NOMO-1 treated with DMSO at 0.1 percent for 48 hours (cell line): ENCODE data around the gene BARX2.

Experiments
- DNase-seq: peaks from one replicate; lab custom pipeline; 2025; ENCODE audit not compliant: unreplicated experiment; lab: John Stamatoyannopoulos, UW

The BARX2 gene

DNA sequence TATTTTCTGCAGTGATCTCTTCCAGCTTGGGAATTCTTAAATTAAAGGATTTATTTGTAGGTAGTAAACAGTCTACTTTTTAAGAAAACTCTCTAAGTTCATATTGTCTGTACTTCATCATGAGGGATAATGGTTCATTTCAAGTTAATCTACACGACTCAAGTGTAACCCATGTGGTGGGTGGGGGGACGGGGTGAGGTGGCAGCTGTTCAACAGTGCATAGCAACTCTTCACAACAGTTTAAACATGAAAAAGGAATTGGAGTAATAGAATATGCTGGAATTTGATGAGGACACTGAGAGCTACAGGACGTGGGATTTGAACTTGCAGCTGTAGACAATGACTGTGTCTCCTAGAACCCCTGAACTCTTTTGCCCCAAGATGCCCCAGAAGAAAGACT, 20.8 kb downstream of the BARX2 start:
- DNase-seq, result no peak

DNA sequence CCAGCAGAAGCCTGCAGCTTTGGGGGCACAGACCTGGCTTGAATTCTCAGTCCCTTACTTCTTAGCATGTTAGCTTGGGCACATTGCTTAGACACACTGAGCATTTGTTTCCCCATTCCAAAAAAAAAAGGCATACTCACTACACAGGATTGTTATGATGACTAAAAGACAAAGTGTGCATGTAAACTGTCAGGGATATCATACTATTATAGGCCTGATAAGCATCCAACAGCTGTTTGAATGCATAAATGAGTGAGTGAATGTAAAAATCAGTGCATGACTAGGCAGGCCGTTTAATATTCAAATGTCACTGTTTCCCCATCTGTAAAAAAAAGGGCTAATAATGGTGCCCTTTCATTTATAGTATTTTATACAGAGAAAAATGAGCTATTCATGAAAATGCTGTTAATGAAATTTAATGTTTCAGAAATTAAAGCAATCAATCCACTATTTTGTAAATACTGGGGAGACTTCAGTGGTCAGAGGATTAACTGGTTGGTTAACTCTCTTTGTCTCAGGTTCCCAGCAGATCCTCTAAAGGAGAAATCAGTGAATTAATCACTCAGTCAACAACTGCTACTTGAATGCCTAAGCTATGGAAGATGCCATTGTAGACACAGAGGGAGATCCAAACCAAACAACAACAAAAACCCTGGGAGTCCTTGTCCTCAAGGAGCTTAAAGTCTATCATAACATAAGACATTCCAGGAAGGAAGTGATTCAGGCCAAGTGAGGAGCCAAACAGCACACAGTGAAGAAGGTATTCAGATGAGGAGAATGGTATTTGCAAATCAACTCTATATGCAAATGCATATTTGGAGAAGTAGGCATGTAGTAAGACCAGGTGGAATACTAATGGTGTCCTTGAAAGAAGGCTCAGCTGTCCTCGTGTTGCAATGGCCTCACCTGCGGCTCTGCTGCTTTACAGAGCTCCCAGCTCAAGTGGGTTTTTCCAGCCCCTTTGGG, 26.8 kb downstream of the BARX2 start:
- no peak for DNase-seq

DNA sequence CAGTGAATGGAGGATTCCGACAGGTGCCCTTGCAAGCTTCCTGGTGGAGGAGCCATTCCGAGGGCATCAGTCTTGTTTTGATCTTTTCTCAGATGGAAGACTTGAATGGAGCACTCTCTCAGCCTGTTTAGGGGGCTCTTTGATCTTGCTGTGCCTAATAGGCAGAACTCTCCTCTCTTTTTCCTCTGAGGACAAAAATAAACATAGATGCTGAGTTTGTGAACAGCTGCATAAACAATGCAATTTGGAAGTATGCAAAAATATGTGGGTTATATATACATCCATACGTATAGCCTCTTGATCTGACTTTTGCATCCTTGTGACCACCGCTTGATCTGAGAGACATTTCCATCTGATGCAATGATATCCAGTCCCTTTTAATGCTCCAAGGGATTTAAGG, 29.1 kb downstream of the BARX2 start:
- no peak for DNase-seq

DNA sequence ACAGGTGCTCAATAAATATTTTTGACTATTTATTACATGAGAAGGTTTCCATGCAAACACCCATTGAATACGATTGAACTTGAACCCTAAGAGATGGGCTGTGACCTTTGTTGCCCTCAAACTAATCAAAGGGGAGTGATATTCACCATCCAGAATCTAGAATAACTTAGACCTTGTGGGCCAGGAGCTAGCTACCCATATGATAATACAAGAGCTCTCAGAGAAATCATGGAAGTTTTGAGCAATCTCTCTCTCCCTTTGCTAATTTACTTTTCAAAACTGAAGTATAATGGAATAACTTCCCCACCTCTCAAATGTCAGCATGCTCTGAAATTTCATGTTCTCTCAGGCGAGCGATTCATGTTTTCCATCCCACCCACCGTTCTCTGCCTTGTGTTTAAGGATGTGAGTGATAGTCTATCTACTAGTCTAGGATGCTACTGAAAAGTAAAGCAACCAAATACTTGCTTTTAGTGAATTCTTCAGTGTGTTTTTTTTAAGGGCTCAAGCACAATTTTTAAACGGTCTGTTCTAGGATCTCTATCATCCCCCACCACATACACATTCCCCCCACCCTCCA, 33.3 kb downstream of the BARX2 start:
- no peak for DNase-seq

DNA sequence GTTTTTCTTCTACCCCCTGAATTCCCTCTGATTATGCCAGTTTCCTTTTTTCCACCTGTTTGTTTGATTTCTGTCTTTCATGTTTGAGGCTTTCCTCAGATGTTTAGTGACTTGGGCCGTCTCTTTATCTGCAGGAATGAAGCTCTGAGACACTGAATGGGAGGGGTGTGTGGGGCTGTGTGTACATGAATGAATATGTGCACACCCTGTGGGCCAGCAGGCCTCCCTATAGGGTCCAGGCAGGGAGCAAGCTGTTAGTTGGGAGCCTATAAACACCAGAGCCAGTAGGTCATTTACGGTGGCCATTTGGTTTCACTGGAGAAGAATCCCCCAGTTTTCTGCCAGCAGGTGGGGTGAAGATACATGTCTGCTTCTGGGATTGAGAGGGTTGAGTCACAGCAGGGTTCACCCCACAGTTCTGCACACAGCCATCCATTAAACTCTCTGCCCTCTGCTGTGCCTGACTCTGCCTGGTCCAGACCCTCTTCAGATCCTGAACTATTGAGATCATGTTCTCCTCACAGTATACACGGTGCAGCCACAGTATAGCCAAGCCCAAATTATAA, 34.8 kb downstream of the BARX2 start:
- no peak for DNase-seq

DNA sequence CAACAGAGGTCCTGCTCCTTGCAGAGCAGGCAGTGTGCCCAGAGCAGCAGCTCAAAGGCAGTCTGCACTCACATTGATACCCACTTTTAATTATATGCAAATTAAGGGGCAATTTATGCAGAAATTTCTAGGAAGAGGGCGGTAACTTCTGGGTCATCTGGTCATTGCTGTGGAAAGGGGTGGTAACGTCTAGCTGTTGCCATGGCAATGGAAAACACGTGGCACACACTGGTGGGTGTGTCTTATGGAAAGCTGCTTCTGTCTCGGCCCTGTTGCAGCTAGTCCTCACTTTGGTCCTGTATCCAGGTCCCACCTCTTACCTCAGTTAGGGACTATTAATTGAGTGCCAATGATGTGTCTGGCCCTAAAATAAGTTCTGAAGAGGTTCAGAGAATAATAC, 36.8 kb downstream of the BARX2 start:
- DNase-seq, result no peak

DNA sequence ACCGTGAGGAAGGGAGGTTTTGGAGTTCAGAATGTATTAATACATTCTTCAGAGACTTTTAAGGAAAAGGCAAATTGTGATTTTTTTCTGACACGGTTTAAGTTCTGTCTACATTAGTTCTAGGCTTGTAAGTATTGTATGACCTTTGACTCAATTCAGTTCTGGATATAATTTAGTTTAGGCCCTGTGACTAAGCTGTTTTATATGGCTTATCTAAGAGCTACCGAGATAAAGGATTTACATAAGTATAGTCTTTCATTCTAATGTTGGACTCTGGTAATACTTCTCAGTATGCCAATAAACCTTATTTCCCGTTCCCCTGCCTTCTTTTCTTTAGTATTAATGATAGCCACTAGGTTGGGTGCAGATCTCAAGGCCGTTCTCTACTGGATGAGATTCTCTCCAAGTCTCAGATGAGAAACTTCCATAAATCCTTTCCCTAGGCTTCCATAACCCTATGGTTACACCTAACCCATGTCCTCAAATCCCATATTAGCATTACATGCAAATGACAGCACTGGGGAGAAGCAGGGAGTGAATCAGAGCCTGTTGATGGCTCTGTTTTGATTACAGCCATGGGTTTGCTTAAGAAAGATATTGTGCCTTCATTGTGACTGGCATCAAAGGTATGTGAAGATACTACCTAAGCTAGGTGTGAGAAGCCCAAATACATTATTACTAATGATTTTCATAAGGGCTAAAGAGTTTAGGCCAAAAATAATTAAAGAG, 38.7 kb downstream of the BARX2 start:
- DNase-seq, result no peak

DNA sequence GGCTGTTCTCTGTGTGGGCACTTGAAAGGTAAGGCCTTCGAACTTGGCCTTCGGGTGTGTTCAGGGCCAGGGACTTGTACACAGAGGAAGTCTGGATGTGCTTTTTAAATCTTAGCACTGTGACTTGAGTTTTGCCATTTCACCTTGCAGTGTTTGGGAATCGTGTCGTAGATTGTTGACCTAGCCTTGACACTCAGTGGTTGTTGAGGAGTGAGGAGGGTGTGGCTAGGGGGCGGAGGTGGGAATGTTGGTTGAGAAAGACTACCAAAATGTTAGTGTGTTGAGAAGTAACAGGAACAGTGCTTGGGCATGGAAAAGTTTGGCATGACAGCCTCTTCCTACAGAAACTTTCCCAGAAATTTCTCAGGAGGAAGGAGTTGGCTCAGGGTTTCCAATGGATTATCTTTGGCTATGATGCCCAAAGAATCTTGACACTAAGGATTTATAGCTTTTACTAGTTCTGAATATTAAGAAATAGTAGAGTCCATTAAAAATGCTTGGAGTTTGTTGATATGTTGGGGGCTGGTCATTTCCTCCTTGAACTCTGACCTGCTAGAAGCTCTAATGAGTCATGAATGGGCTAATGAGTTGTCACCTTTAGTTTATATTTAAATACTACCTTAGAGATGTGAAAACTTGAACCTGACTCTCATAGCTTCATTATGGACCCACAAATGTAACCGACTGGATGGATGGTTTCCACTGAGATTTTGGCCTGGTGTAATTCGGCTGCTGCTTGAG, 40.6 kb downstream of the BARX2 start:
- no peak for DNase-seq

DNA sequence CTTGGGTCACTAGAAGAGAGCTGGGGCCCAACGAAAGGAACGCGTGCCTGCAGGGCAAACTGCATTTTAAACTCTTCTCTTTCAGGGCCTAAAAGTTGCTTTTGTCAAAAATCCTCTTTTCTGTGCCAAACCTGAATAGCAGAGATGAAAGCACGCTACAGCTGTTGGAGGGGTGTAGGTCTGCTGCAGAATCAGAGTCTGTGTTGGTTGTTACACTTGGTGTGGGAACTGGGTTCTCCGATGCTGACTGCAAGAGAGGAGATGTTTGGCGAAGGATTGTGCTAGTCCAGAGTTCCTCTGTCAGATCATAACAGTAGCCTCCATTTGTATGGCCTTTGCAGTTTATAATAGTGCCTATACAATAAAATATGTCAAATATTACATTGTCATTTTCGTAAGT, 41.8 kb downstream of the BARX2 start:
- DNase-seq, result no peak

DNA sequence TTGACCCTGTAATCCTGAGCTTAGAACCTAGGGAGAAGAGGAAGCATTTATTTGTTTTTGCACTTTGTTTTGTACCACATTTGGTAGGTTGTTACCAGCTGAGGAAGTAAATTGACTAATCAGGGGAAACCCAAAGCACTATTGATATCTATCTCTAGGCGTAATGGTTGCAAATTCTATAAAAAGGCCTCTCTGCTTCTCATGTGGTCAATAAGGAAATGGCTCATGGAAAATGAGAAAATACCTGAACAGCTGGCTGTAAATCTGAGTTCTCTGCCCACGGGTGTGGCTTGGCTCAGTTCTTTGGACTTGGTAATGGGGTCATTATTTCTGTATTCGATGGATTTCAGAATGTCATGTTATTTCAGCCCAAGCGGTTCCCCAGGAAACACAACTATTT, 42.4 kb downstream of the BARX2 start:
- no peak for DNase-seq

DNA sequence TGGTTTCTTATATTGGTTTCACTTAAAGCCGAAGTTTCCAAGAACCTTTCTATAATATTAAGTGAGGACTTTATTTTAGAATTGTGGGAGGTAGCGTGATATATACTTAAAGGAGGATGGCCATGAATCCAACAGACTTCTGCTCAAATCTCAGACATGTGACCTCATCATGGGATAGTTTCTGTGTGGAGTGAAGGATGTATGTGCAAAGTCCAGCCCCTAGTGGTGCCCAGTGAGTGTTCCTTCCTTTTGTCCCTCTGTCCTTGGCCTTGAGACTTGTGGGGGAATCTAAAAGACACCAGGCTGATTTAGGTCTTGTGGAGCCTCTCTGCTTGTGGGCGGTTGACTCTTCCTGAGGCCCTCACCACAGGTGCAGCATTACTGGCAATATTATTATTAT, 43.7 kb downstream of the BARX2 start:
- no peak for DNase-seq

DNA sequence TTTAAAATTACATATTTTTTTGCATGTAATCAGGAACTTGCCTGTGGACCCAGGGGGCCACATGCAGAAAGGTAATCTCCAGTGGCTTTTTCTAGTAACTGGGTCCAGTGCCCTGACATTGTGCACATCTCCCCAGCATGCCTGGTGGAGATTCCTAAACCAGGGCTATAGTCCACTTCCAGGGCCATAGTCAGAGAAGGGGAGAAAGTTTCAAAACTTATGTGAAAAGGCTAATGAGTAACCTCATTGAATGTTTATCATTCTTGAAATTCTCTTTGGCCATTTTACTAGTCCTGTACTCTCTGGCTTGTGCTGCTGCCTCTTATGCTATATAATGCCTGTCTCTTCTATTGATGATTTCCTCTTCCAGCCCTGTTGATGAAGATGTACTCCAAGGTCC, 47.8 kb downstream of the BARX2 start:
- DNase-seq, result no peak

DNA sequence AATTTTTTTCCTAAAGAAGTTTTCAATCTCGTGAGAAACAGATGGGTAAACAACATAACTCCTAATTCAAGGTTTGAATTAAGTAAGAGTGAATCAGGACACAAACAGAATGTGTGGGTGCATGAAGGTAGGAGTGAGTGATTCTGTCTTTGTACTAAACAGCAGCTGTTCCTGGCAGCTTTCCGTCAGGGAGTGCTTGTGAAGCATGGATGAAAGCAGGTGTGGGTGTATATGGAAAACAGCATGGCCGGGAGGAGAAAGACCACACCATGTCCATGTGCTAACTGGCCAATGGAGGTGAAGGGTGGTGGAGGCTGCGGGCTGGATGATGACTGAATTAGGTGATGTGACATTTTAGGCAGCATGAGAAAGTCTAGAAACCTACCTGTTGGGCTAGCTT, 49.6 kb downstream of the BARX2 start:
- no peak for DNase-seq

DNA sequence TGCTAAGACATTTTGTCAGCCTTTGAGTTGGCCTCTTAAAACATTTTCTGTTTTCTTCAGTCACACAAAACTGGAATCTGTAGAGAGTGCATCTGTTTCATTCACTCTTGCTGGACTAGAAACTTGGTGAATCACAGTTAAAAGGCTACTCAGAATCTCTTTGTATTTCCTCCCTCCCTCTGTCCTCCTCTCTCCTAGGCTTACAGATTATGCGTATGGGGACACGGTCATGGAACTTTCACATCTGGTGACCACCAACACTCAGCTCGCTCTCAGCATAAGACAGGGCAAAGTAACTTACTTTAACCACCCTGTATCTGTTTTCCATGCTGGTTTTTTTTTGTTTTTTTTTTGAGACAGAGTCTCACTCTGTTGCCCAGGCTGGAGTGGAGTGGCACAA, 50.4 kb downstream of the BARX2 start:
- DNase-seq, result no peak

DNA sequence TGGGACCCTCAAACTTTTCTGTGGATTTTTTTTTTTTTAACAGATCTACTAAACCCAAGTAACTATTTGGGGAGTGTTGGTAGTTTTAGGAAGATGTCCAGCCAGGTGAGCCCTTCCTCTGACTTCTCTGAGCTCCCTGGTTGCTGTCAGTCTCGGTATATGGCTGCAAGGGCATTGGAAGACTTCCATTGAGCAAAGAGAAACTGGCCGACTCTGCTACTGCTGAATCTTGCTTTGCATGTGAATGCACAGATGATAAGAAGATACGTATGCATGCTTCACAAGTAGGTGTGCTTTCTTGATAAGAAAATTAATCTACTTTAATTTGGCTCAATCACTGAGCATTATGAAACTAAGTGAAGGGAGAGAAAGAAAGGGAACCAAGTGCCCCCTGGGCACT, 51.1 kb downstream of the BARX2 start:
- no peak for DNase-seq

DNA sequence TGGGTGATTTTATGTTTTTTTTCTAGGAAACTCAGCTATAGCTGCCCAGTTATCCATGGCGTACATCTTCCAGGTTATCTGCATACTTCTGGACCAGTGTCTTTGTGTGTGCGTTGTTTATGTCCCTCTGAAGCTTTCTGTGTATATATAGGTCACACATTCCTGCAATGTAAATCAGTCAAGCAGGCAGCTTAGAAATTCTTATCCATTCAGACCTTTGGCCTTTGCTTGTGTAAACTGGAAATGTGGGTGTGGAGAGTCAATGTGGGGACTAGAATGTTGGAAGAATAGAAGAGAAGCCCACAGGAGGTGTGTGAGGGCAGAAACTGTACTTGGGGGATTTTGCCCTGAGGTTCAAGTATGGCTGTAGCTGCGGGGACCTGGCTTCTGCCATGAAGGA, 51.7 kb downstream of the BARX2 start:
- DNase-seq, result no peak

DNA sequence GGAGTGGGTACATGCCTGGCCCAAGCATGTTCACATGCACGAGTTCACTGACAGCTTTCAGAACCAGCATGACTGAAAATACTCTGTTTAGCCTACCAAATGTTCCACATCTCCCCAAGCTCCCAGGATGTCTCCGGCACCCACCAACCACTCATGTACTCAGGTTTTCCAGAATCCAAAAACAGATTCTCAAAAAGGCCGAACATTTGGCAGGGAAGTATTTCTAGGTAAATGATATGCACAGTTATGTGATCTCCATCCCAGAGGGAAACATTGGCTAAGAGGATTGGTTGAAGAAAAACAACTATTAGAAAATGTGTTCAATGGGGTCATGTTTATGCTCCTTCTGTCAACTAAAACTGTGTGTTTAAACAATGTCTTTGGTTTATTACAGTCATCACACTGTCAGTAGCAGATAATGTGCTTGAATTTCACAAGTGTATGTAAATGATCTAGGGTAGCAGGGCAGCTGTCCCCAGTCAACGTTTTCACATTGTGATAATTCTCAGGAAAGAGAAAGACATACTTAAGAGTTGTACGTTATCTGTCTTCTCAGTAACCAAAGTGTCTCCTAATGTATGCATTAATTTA, 52.3 kb downstream of the BARX2 start:
- no peak for DNase-seq

DNA sequence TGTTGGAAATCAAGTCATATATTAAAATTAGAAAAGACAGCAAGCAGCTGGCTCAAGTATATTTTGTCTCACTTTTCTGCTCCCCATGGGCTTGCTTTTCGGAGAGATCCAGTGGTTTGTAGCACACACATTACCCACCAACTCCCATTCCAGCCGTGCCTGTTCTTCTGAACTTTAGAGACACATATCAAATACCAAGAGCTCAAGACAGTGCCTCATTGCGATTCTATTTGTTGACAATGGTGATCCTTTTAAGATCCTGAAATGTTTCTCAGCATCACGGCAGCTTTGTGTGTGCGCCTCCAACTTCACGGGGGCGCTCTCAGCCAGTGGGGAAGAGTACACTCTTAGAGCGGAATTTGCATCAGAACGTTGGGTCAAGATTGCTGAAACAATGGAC, 52.9 kb downstream of the BARX2 start:
- no peak for DNase-seq

DNA sequence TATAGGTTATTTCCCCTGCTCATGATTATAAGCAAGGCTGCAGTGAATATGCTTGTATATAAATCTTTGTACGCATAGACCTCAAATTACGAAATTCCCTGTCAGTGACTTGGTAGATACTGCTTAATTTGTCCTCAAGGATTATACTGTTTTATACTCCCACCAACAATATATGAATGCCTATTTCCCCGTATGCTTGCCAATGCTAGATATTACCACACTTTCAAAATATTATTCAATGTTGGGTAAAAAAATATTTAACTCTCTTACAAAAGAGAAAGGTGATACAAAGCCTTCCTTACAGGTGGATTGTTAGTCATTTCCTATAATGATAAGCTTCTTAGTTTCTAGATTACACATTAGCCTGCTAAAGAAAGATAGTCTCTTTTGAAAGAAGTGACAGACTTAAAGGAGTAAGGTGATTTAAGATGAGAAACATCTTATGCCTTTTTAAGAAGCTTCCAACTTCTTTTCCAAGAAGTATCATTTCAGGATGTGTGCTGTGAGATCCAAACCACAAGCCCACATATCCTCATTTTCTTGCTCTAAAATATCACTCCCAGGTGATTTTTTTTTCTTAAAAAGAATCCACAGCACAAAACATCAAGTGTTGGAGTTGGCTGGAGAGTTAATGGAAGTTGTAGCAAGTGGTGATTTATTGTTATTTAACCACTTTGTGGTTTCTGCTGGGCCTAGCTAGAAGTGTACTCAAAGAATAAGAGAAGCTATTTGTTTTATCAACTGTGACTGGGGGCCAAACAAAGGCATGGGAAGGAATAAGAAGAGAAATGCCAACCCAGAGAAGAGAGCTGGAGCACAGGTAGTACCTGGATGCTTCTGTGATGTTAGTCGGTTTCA, 59.2 kb downstream of the BARX2 start:
- DNase-seq, result no peak
